KBM-7 (cell line): ENCODE data around the gene EFHC1.

Experiments
- DNase-seq: peaks from one replicate; pipeline ENCODE4 v3.0.0-alpha.2; 2015
- in situ Hi-C: fragments of 300-500 bp; cut with MboI; formaldehyde crosslinking; loops from 2 replicates; pipeline ENCODE4 v1.14.3; 2020; ENCODE audit warnings: low sequenced_read_pairs, low pct_unique_long_range_greater_than_20kb, mixed read lengths

The EFHC1 gene

GRCh38 chr6:52560462-52560861 lies 140.3 kb downstream of the EFHC1 start:
- in situ Hi-C loops, result no loop called here
- no peak for DNase-seq

- in situ Hi-C loops, result no loop called here
Observed at GRCh38 chr6:52562911-52563310, 142.8 kb downstream of the EFHC1 start.

GRCh38 chr6:52564856-52565255 lies 144.7 kb downstream of the EFHC1 start:
- in situ Hi-C loops, result no loop called here
- DNase-seq, result no peak

More at GRCh38 chr6:52562911-52563310, 142.8 kb downstream of the EFHC1 start:
- no peak for DNase-seq

GRCh38 chr6:52566201-52566600 lies 146.1 kb downstream of the EFHC1 start:
- DNase-seq, result peak; percentile 11
- in situ Hi-C loops, result no loop called here

- in situ Hi-C loops, result no loop called here
- no peak for DNase-seq
Observed at GRCh38 chr6:52566853-52567279, 146.7 kb downstream of the EFHC1 start.

GRCh38 chr6:52568320-52568719 lies 148.2 kb downstream of the EFHC1 start:
- DNase-seq, result no peak
- in situ Hi-C loops, result no loop called here

- no peak for DNase-seq
- in situ Hi-C loops, result no loop called here
Observed at GRCh38 chr6:52570291-52570700, 150.2 kb downstream of the EFHC1 start.

GRCh38 chr6:52571099-52571755 lies 151.1 kb downstream of the EFHC1 start:
- no peak for DNase-seq
- in situ Hi-C loops, result no loop called here

GRCh38 chr6:52572536-52572935 lies 152.4 kb downstream of the EFHC1 start:
- in situ Hi-C loops, result no loop called here
- no peak for DNase-seq

- in situ Hi-C loops, result no loop called here
- no peak for DNase-seq
Observed at GRCh38 chr6:52573295-52573694, 153.2 kb downstream of the EFHC1 start.
